GM21576 (cell line): ENCODE data around the gene TMEM91.
"Not testable (repeated sequence)": the region's sequence is repeated elsewhere in the genome, so short reads cannot be mapped to it uniquely, and the experiment has no call there.

Experiments
- ATAC-seq: cut with Tn5 transposase; IDR thresholded peaks from one replicate; pipeline ENCODE4 v1.9.1; 2021; ENCODE audit warnings: mild to moderate bottlenecking, moderate library complexity; ENCODE audit not compliant: unreplicated experiment

Gene TMEM91

GRCh38 chr19:41376241-41376997, at the start of gene TMEM91:
TSS of gene TMEM91 (plus strand) at chr19:41376533. CDS start at chr19:41378310, 1,777 bp downstream.
- ATAC-seq = no peak

DNA sequence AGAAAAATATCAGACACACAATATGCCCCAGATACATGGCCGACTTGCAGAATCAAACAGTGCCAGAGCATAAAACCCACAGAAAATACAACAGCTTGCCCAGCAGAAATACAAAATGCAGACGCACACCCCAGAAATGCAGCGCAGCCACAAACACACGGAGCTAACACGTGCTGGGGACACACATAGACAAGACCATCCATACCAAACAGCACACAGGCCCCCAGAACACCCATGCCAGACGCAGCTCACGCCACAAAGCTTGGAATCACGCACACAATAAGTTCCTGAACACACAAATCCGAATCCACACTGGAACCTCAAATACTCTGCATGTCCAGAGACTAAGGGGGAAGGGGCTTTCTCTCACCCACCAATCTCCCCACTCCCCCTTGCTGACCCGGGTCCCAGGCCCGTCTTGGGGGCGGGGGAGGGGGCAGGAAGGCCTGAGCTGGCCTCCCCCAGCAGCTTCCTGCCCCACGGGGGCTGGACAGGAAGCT, 49.2 kb upstream of the TMEM91 start:
- ATAC-seq = no peak

DNA sequence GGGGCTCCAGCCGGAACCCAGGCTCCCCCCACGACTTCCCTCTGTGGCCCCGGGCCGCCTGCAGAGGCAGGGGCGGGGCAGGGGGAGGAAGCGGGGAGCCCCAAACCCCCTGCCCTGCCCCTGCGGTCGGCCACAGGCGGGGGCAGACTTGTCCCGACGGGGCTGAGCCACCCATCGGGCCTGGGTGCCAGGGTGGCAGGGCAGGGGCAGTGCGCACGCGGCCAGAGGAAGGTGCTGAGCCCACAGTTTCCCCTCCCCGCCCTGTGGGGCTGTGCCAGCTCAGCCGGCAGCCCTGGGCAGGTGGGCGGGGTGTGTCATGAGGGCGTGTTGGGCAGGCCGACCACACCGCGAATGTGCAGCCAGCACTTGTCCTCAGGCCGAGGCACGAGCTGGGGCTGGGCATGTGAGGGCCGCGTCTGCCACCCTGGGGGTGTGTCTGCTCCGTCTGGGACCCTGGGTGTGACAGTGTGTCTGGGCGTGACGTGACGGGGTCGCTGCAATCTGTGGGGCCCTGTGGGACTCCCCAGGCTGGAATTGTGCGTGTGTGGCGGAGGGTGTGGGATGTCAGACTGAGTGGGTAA, 48.7 kb upstream of the TMEM91 start:
- peak; percentile 49 for ATAC-seq

GRCh38 chr19:41328157-41328841, 48.0 kb upstream of the TMEM91 start:
- peak; percentile 10 for ATAC-seq

DNA sequence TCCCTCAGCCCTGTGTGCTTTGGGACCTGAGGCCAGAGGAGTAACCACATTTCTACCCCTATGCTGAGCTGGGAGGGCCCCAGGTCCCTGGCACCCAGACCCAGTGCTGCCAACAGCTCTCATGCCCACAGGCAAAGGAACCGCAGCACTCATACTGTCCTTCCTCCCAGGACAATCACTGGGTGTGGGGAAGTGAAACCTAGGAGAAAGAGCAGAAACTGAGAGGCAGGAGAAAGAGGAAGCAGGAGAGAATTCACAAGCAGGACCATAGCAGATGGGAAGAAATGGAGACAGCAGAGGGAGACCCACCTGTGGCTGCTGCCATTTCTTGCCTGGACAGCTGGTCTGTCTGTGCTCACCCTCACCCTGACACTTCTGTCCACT, 47.5 kb upstream of the TMEM91 start:
- ATAC-seq = no peak

DNA sequence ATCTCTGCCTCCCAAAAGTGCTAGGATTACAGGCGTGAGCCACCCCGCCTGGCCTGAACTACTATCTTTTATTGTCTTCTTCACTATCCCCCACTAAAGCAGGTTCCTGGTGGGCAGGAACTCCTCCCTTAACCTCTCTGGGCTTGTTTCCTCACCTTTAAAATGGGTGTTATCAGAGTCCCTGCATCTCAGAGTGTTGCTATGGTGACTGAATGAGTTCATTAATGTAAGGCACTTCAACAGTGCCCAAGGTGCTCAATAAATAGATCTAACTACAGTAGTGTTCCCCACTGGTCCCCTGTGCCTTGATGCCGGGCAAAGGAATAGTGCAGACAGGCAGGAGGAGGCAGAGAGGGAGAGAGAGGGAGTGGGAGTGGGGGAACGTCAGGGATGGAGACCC, 45.9 kb upstream of the TMEM91 start:
- no peak for ATAC-seq

DNA sequence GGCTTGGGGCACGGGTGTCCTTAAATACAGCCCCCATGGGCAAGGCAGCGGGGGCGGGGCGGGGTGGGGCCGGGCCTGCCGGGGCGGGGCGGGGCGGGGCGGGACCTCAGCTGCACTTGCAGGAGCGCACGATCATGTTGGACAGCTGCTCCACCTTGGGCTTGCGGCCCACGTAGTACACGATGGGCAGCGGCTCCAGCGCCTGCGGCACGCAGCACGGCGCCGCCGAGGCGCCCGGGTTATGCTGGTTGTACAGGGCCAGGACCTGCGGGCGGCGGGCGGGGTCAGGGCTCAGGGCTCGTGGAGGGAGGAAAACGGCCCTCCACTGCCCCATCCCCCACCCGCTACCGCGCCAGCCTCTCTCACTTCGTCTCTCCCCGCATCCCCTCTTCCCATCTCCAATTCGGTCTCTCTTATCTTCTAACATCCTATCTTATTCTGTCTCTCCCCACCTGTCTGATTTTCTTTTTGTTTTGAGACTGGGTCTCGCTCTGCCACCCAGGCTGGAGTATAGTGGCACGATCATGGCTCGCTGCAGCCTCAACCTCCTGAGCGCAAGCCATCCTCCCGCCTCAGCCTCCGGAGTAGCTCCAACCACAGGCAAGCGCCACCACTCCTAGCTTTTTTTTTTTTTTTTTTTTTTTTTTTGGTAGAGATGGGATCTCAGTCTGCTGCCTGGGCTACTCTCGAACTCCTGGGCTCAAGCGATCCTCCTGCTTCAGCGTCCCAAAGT, 45.2 kb upstream of the TMEM91 start:
- ATAC-seq = no peak

DNA sequence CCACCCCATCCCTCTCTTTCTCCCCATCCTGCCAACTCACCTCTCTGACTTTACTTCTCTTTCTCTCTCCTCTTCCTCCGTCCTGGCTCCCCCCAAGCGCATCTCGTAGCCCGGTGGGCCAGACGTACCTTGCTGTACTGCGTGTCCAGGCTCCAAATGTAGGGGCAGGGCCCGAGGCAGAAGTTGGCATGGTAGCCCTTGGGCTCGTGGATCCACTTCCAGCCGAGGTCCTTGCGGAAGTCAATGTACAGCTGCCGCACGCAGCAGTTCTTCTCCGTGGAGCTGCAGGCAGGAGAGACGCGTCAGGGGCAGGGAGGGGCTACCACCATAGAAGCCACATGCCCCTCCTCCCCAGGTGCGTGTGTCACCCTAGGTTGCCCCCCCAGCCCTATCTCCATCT, 44.3 kb upstream of the TMEM91 start:
- ATAC-seq = no peak

DNA sequence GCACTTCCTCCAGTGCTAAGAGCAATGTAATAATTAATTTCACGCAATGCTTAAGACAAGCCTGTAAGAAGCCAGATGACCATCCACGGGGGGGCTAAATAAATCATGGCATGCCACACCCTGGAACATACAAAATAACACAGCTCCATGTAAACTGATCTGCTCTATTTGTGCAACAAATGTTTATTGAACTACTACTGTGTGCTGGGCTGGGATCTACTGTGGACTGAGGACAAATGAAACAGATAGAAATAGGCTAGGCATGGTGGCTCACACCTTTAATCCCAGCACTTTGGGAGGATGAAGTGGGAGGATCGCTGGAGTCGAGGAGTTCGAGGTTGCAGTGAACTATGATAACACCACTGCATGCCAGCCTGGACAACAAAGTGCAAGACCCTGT, 43.9 kb upstream of the TMEM91 start:
- no peak for ATAC-seq

DNA sequence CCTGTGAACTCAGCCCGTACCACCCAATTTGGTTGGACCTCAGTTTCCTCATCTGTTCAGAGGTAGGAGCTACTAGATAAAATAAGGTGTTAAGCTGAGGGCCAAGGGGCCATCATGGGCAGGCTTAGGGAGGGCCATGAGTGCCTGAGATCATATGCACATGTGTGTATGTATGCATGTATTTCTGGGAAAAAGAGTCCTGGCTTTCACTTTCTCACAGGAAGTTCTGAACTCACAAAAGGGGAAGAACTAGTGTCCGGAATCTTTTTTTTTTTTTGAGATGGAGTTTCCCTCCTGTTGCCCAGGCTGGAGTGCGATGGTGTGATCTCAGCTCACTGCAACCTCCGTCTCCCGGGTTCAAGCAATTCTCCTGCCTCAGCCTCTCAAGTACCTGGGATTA, 41.5 kb upstream of the TMEM91 start:
- ATAC-seq = no peak

- ATAC-seq = no peak
Observed at GRCh38 chr19:41335467-41335866, 40.9 kb upstream of the TMEM91 start.

- ATAC-seq = no peak
Observed at GRCh38 chr19:41339936-41340335, 36.4 kb upstream of the TMEM91 start.

- no peak for ATAC-seq
Observed at GRCh38 chr19:41341669-41342490, 34.5 kb upstream of the TMEM91 start.

DNA sequence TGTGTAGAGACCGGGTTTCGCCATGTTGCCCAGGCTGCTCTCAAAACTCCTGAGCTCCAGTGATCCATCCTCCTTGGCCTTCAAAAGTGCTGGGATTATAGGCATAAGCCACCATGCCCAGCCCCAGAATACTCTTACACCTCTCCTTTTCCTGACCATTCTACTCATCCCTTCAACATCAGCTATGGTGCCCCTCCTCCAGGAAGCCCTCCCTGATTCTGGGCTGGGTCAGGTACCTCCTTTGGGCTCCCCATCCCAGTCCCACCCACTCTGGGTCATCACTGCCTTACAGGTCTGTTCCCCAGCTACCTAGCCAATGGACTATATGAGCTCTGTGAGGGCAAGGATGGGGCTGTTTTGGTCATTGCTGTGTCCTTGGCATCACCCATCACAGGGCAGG, 32.2 kb upstream of the TMEM91 start:
- no peak for ATAC-seq

DNA sequence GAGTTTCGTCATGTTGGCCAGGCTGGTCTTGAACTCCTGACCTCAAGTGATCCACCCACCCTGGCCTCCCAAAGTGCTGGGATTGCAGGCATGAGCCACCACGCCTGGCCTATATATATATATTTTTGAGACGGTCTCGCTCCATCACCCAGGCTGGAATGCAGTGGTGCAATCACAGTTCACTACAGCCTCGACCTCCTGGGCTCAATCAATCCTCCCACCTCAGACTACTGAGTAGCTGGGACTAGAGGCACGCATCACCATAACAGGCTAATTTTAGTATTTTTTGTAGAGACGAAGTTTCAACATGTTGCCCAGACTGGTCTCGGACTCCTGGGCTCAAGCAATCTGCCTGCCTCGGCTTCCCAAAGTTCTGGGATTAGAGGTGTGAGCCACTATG, 29.4 kb upstream of the TMEM91 start:
- not testable (repeated sequence) for ATAC-seq

GRCh38 chr19:41350735-41351338, 25.5 kb upstream of the TMEM91 start:
- ATAC-seq = no peak

DNA sequence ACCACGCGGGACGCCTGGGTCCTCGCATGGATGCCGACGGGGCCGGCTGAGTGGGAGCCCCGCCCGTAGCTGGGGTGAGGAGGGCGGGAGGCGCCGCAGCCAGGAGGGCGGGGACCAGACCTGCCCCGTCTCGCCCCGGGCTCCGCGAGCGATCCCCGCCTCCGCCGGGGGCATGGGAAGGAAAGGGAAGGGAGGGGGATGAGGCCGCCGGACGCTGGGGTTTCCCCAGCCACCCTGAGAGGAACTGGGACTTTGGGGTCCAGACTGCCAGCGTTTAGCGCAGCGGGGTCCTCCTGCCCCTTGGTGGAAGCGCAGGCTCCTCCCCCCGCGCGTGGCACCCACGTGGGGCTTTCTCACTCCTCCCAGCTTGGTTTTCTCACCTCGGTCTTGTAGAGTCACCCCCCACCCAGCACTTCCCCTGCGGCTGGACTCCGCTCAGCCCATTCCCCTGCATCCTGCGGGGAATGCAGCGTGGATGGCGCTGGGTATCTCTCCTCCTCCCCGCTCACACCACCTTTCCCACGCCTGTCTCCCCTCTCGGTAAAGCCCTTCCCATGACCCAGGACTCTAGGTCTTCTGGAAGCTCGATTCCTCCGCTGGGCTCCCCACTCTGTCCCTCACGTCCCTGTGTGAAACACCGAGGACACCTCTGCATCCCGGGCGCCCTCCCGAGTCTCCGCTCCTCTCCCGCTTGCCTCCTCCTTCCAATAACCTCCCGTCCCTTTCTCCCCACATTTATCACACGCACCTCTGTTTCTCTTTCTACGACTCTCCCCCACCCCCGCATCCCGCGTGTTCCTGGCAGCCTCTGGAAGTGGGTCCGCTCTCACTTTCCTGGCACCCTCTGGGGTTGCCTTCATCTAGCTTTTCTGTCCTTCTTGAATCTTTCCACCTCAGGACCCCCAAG, 24.7 kb upstream of the TMEM91 start:
- ATAC-seq = peak; percentile 29

DNA sequence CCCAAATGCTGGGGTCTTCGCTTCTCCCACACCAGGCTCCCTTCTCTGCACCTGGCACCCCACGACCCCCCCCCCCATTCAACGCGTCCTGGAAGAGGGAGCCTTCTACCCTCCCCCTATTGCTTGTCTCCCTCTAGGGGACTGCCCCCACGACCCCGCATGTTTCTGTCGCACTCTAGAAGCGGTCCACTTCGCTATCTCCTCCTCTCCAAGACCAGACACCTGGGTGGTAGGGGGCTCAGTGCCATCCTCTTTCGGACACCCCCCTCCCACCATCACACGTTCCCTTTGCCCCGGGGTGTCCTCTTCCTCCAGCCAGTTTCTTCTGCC, 24.1 kb upstream of the TMEM91 start:
- ATAC-seq = no peak
